Smooth muscle cell (in vitro differentiated cells): ENCODE data around the gene HS1BP3. TPM values are rescaled to one million over a fixed set of nuclear protein-coding genes. Genes with fewer than 3 reads are reported as not detected.

ENCODE experiments used
- DNase-seq: peaks from one replicate; lab custom pipeline; 2025; ENCODE audit not compliant: unreplicated experiment; lab: John Stamatoyannopoulos, UW
- H2AFZ ChIP-seq: fragments of 200-600 bp; sonication (generic); 2 replicates; pipeline ENCODE4 v1.6.0; 2016; ENCODE audit warnings: antibody characterized with exemption, low read depth, mild to moderate bottlenecking
- H3F3A ChIP-seq: fragments of 200-600 bp; sonication (generic); 2 replicates; pipeline ENCODE4 v1.6.0; 2017; ENCODE audit warnings: antibody characterized with exemption, low read depth
- H3K27ac ChIP-seq: fragments of 200-600 bp; sonication (generic); 2 replicates; pipeline ENCODE4 v1.5.1; 2016; ENCODE audit warnings: low read depth, mild to moderate bottlenecking
- H3K27me3 ChIP-seq: fragments of 200-600 bp; sonication (generic); 2 replicates; pipeline ENCODE4 v1.6.1; 2016; ENCODE audit warnings: low read depth, mild to moderate bottlenecking
- H3K36me3 ChIP-seq: fragments of 200-600 bp; sonication (generic); 2 replicates; pipeline ENCODE4 v1.5.1; 2016; ENCODE audit warnings: low read depth
- H3K4me1 ChIP-seq: fragments of 200-600 bp; sonication (generic); 2 replicates; pipeline ENCODE4 v1.5.1; 2016; ENCODE audit warnings: low read depth
- H3K4me2 ChIP-seq: fragments of 200-600 bp; sonication (generic); 2 replicates; pipeline ENCODE4 v1.6.0; 2016; ENCODE audit warnings: mild to moderate bottlenecking
- H3K4me3 ChIP-seq: fragments of 200-600 bp; sonication (generic); 2 replicates; pipeline ENCODE4 v1.5.1; 2016; ENCODE audit warnings: mild to moderate bottlenecking
- H3K79me2 ChIP-seq: fragments of 200-600 bp; sonication (generic); 2 replicates; pipeline ENCODE4 v1.6.0; 2016; ENCODE audit warnings: low read depth, mild to moderate bottlenecking
- H3K9ac ChIP-seq: fragments of 200-600 bp; sonication (generic); 2 replicates; pipeline ENCODE4 v1.6.0; 2016; ENCODE audit warnings: low read depth
- H3K9me3 ChIP-seq: fragments of 200-600 bp; sonication (generic); replicated peaks from 2 replicates; pipeline ENCODE4 v1.5.1; 2016; ENCODE audit warnings: low read depth
- H4K20me1 ChIP-seq: fragments of 200-600 bp; sonication (generic); 2 replicates; pipeline ENCODE4 v1.6.0; 2016; ENCODE audit warnings: low read depth
- WGBS: methylation state at CpG from one replicate; pipeline ENCODE4 v1.1.7; 2016; ENCODE audit warnings: low lambda C conversion rate; 5-methylcytosine and 5-hydroxymethylcytosine counted together
- polyA plus RNA-seq: library from polyadenylated mRNA; unstranded; fragments of >200 nt; fragmentation: Nextera tagmentation; extraction: Ambion mirVana; gene quantifications from 2 replicates; pipeline ENCODE4 v1.2.1, GENCODE V29; 2016
- total RNA-seq: library from RNA; depleted of rRNA; stranded (reverse); fragments of >200 nt; gene quantifications from 2 replicates; pipeline ENCODE4 v1.2.3, GENCODE V29; 2014
- TF ChIP-seq, protein P1 (sequence below): fragments of 200-600 bp; sonication (generic); IDR thresholded peaks from 2 replicates; pipeline ENCODE4 v1.5.1; 2017; ENCODE audit warnings: borderline replicate concordance, mild to moderate bottlenecking, antibody characterized with exemption; ENCODE audit not compliant: insufficient read depth, poor library complexity, severe bottlenecking

Gene HS1BP3
- total and polyA plus RNA-seq, 2 experiments from 2014 or later, result 9.3 to 20.4 TPM

DNA sequence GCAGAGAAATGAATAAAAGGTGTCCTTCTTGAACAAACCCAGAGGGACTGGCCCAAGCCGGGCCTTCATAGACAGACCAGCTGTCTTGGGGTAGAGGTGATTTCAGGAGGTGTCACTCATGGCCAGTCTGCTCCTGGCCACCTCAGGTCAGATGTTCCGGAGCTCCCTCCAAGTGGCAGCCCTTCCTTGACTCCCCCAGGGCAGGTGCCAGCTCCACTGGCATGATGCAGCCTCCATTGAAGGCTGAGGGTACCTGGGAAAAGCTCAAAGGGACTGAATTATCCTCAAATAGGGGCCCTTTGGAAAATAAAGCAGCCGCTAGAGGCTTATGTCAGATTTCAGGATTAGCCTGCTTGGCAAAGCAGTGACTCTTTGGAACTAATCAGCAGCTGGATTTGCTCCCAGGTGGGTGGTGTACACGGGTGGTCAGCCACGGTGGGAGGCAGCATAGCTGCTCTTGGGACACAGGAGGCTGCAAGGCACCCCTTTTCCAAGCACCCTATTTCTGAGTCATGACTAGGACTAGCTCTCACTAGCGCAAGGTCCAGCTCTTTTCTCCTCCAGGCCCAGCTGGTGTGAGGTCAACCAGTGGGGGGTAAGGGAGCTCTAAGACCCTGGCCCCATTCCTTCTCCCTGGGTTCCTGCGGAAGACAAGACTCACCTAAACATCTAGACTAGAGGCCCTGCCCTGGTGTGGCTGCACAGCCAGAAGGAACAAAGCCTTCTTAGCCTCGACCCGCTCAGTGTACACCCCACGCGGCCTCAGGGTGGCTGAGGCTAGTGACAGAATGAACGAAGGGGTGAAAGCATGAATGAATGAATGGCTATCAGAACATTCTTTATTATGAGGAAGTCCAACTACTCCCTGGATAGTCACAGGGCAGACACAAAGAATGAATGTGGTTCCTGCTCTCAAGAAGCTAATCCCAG is 29.3 kb downstream of the HS1BP3 start:
- no peak for DNase-seq
- no peaks in the 10 kb centered on the region for H4K20me1 ChIP-seq
- TF ChIP-seq, protein P1, sequence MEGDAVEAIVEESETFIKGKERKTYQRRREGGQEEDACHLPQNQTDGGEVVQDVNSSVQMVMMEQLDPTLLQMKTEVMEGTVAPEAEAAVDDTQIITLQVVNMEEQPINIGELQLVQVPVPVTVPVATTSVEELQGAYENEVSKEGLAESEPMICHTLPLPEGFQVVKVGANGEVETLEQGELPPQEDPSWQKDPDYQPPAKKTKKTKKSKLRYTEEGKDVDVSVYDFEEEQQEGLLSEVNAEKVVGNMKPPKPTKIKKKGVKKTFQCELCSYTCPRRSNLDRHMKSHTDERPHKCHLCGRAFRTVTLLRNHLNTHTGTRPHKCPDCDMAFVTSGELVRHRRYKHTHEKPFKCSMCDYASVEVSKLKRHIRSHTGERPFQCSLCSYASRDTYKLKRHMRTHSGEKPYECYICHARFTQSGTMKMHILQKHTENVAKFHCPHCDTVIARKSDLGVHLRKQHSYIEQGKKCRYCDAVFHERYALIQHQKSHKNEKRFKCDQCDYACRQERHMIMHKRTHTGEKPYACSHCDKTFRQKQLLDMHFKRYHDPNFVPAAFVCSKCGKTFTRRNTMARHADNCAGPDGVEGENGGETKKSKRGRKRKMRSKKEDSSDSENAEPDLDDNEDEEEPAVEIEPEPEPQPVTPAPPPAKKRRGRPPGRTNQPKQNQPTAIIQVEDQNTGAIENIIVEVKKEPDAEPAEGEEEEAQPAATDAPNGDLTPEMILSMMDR, result no peak
- peak overlapping the region; percentile 29 for H3K27ac ChIP-seq
- peaks cover 22% of the 10 kb centered on the region for H3K4me1 ChIP-seq
- no peaks in the 10 kb centered on the region for H3K79me2 ChIP-seq
- no peak overlapping the region for H3K4me3 ChIP-seq
- H3K27me3 ChIP-seq, result no peaks in the 10 kb centered on the region
- H3K4me2 ChIP-seq, result peak overlapping the region; percentile 1
- WGBS, result 79% methylated on average over 12 of the region's 12 CpGs
- H2AFZ ChIP-seq, result no peak overlapping the region
- no peaks in the 10 kb centered on the region for H3K9me3 ChIP-seq
- peaks cover 21% of the 10 kb centered on the region for H3F3A ChIP-seq
- no peaks in the 10 kb centered on the region for H3K36me3 ChIP-seq
- no peak overlapping the region for H3K9ac ChIP-seq

DNA sequence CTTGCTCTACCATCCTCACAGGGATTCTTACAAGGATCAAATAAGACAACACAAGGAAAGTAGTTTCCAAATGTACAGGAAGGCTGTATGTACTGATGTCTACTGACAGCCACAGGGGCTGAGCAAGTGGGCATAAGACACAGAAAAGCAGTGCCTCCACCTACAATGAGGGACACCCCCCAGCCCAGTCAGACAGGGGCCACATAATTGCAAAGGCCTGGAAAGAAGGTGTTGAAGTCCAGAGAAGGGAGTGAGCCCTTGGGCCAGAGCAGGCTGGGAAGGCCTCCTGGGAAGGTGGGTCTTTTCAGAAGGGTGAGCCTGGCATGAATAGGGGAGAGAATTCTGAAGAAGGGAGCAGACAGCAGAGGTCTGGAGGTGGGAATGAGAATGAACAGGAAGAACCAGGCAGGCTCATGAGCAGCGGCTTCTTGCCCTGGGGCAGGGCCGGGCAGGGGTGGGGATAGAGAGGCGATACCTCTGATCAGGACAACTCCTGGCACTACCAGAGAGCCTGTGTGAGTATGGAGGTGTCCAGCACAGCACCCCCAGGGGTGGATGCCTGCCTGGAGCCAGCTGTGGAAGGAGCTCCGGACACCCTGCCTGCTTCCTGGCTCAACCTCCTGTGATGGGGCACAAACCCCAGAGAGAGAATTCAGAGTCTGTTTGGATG is 30.1 kb downstream of the HS1BP3 start:
- Histone ChIP-seq H4K20me1 (no peaks in the 10 kb centered on the region), H3K4me3 (no peak overlapping the region), H3K9me3 (no peaks in the 10 kb centered on the region), H3K4me1 (peaks cover 24% of the 10 kb centered on the region), H3K27me3 (no peaks in the 10 kb centered on the region), H3K4me2 (no peak overlapping the region), H3K9ac (no peak overlapping the region), H3K27ac (peak overlapping the region; percentile 13), H3K79me2 (no peaks in the 10 kb centered on the region), H3F3A (peaks cover 21% of the 10 kb centered on the region), H2AFZ (no peak overlapping the region), H3K36me3 (no peaks in the 10 kb centered on the region)
- TF ChIP-seq, protein P1, result no peak
- DNase-seq, result no peak
- WGBS, result 62% methylated on average over 4 of the region's 4 CpGs

DNA sequence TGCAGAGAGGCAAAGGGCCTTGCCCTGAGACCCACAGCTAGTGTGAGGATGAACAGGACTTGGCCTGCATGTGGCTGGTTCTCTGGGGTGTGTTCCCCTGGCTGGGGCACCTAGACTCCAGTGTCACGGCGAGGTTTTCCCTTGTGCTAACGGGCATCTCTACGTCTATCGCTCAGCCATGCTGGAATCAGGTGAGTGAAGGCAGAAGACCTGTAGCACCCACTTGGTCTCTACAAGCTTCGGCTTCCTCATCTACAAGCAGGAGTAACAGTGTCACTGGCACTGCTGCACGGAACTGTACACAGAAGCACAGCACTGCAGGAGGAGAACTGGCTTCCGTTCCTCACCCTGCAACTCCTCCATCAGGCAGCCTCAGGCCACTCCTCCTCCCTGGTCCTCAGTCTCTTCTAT is 30.6 kb downstream of the HS1BP3 start:
- WGBS, result 87% methylated on average over 8 of the region's 8 CpGs
- no peak overlapping the region for H3K27ac ChIP-seq
- DNase-seq, result no peak

More for the DNA sequence above, 30.6 kb downstream of the HS1BP3 start:
- no peaks in the 10 kb centered on the region for H3K27me3 ChIP-seq
- H3K79me2 ChIP-seq, result no peaks in the 10 kb centered on the region
- no peaks in the 10 kb centered on the region for H3K9me3 ChIP-seq
- H3K36me3 ChIP-seq, result no peaks in the 10 kb centered on the region
- H3K4me1 ChIP-seq, result peaks cover 24% of the 10 kb centered on the region
- H3F3A ChIP-seq, result peaks cover 21% of the 10 kb centered on the region
- no peak overlapping the region for H3K9ac ChIP-seq
- no peak overlapping the region for H3K4me3 ChIP-seq
- H2AFZ ChIP-seq, result no peak overlapping the region
- TF ChIP-seq, protein P1, result no peak
- no peak overlapping the region for H3K4me2 ChIP-seq
- no peaks in the 10 kb centered on the region for H4K20me1 ChIP-seq
